Fibroblast of skin of right quadriceps (primary cell): ENCODE measurements around the gene LTBP2.

ENCODE experiments used
- DNase-seq: peaks from one replicate; pipeline ENCODE4 v3.0.0-alpha.2; 2013

The LTBP2 gene

GRCh38 chr14:74610866-74611649, 979 bp downstream of the LTBP2 start:
- no peak for DNase-seq

DNA sequence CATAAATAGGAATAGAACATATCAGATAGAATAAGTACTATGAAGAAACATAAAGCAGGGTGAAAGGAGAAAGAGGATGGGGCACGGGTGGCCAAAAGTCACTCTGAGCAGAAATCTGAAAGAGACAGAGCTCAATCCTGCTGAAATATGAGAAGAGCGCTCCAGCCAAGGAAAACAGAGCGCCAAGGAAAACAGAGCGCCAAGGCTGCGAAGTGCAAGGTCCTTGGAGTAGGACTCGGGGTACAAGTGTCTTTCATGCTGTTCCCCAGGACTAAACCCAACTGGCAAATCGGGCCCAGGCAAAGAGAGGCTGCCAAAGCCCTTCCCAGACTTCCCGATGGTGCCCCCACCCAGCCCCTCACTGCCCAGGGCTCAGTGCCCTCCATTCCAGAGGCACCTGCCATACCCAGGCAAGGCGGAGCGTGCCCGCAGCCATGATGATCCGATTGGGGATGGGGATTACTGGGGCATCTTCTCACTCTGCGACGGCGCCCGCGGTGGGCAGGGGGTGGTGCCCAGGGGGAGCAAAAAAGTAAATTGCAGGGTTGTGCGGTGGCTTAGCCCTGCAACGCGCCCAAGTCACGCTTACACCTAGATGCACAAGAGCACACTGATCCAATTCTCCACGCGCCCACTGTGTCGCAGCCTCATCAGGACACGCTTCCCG, 1.7 kb downstream of the LTBP2 start:
- no peak for DNase-seq

DNA sequence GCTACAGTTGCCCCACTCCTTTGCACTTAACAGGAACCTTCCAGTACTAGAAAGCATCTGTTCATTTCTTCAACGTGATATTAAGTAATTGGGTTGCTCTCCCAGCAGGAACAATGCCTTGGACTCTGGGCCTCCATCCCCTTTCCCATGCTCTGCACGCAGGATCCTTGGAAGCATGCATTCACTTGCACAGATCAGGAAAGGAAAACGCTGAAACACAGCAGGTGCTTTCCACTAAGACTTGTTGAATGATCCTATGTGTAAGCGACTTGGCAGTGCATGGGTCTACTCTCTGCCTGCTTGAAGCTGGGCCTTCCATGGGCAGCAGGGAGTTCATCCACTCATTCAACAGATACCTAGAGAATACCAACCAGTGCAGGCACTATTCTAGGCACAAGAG, 2.3 kb downstream of the LTBP2 start:
- DNase-seq, result no peak

DNA sequence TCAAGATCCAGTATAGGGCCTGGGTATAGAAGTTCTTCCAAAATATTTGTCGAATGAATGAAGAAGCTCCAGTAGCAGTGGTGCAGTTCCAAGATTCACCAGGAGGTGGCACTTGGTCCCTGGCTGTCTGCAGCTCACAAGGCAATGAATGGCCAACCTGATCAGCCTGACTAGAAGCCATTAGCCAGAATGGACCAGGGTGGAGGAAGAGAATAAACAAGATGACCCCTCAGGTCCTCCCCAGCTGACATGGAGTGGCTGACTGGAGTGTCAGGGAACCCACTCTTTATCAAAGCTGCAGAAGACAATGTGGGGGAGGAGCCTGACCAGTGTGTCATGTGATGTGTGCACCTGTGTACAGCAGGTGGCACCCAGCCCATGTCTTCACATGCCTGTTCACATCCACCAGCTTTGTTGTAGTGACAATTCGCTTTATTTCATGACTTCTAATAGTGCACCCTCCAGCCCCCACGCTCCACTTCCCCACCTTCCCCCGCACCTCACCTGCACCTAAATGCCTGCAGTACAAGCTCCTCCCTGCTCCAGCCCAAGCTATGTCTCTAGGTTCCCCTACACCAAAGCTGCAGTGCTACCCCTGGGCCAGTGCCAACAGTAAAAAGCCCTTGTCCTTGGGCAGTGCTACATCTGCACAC, 3.0 kb downstream of the LTBP2 start:
- DNase-seq, result peak; percentile 83

DNA sequence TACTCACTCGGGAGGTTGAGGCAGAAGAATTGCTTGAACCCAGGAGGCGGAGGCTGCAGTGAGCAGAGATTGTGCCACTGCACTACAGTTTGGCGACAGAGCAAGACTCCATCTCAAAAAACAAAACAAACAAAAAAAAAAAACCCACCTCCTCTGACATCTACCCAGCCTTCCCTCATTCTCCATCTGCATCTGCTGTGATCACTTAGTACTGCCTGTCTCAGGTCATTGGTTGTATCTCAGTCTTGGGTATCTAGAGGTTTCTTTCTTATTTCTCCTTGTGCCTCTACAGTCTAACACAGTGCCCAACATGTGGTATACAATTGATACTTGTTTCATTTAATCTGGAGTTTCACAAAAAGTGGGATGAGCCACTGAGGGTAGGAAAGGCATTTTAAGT, 5.3 kb downstream of the LTBP2 start:
- DNase-seq, result no peak

DNA sequence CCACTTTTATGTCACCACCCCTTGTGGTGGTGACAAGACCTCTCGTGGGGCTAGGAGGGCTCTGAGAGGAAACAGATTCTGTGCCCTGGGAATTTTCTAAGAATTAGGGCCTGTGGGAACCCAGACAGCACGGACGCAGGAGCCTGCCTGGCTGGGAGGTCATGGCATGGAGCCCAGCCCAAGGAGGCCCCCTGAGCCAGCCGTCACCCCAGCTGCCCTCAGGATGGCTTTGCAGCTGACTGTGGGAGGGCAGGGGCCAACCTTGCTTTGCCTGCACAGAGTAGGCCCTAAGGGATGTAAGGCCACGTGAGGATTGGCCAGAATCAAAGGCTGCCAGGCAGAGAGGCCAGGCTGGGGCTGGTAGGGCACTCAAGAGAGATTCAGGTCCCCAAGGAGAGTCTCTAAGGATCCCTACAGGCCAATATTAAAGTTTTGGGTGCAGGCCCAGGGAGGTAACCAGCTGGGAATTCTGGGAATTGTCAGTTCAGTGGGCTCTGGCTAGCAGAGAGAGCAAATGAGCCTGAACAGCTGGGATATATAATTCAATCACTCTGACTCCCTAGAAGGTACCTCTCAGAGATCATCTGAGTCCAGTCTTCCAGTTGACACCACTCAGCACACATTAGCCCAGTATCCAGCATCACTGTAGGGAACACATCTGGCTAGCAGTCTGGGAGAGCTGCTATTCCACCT, 6.4 kb downstream of the LTBP2 start:
- no peak for DNase-seq

- DNase-seq, result no peak
Observed at GRCh38 chr14:74604911-74605310, 7.1 kb downstream of the LTBP2 start.

DNA sequence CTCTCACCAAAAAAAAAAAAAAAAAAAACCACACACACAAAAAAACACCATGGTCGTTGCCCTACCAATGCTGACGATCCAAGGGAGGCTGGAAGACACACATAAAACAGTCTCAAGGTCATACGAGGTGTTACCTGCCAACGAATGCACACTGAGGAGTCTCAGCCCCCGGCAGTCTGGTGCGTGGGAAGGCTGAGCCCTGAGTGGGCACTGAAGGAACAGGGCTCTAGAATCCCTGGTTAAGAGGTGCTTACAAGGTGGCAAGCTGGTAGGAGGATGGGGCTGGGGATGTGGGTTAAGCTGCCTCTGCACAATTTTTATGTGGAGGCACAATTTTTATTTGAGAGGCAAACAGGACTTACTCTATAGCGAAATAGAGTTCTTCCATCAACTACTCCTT, 7.9 kb downstream of the LTBP2 start:
- no peak for DNase-seq

DNA sequence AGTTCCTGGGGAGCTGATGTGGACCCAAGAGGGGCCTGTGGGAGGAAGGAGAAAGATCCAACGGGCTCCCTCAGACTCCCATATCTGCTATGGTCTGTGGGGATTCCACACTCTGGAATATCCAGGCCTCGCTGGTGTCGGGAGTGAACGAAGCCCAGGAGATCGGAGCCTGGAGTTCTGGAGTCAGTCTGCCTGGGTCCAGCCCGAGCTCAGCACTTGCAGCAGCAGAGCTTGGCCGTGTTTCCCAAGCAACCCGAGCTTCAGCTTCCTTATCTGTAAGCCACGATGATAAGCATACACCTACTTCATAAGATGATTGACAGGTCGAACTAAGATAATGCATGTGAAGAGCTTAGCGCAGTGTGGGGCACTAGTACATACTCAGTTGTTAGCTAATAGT, 10.1 kb downstream of the LTBP2 start:
- no peak for DNase-seq

- no peak for DNase-seq
Observed at GRCh38 chr14:74599946-74600345, 12.1 kb downstream of the LTBP2 start.

- DNase-seq, result no peak
Observed at GRCh38 chr14:74599321-74599761, 12.7 kb downstream of the LTBP2 start.

DNA sequence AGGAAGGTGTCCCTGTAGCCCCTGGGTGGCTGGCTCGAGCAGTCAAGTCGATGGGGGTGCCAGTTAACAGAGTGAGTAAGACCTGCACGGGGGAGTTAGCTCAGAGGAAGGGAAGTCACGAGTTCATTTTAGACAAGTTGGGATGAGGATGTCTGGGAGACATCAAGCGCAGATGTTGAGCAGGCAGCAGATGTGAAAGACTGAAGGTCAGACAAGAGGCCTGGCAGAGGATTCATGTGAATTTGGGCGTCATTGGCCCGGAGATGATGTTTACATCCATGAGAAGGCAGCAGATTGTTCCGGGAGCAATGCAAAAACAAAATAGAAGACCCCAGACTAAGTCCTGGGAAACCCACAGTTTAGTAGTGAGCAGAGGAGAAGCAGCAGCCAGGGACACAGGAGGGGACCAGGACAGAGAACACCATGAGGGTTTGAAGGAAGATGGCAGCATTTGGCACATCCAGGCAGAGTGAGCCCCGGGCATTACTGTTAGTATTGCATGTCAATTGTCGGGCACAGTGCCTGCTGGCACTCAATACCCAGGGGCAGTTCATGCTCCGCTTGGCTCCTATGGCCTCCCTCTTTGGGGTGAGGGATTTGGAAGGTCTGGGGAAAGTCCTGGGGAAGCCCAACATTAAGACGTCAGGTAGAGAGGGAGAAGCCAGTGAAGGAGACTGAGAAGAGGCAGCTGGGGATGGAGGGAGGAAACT, 15.1 kb downstream of the LTBP2 start:
- peak; percentile 68 for DNase-seq

GRCh38 chr14:74595006-74595735, 16.9 kb downstream of the LTBP2 start:
- DNase-seq, result peak; percentile 76

DNA sequence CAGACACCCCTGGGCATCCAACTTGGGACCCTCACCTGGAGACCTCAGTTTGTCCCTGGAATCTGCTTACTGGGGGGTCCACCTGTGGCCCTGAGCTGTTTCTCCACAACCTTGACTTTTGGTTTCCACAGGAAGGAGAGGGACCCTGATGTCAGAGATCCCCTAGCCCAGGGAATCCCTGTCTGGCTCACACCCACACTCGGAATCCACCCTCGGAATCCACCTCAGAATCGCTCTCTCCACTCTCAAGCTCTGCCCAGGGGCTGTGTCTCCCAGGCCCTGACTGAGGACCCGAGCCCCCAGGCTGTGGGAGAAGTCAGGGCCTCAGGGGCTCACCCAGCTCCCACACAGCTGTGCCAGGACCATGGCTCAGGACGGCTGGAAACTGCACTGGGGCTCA, 17.4 kb downstream of the LTBP2 start:
- DNase-seq, result no peak

DNA sequence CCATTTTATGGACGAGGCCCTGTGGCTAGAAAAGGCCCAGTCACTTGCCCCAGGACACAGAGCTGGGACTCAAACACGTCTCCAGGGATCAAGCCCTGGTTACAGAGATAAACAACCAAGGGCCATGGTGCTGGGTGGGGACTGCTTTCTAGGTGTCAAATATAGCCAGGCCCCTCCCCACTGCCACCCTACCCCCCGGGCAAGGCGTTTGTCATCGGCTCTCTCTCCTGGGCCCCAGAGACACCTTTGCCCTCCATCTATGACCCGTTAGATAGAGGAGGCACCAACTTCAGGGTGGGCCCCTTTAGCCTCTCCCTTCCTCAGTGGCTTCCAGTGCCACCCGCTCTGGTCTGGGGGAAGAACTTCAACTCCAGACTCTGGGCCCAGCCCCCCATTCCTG, 18.0 kb downstream of the LTBP2 start:
- DNase-seq, result no peak

GRCh38 chr14:74593241-74593953, 18.6 kb downstream of the LTBP2 start:
- DNase-seq, result no peak

DNA sequence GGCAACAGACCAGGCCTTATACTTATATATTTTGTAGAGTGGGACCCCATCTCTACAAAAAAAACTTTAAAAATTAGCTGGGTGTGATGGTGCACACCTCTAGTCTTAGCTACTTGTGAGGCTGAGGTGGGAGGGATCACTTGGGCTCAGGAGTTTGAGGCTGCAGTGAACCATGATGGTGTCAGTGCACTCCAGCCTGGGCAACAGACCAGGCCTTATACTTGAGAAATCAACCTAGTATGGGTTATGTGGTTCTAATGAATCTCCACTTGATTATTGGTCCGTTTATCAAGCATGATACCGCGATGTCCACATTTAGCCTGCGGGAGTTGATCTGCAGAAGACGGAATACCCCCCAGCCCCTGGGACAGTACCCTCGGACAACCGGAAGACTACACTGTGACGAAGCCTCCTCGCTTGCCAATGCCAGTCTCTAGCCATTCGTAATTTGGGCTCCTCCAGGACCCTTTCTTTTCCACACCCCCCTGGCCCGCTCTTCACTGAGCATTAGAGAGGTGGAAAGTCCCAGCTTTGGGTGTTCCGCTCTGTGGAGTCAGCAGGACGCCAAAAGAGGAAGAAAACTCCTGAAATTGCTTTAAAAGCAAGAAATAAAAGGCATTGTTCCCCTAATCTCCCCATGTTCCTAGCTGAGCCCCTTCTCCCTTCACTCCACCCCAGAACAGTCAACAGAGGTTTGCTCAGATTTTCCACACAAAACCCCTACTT, 19.4 kb downstream of the LTBP2 start:
- DNase-seq, result no peak

DNA sequence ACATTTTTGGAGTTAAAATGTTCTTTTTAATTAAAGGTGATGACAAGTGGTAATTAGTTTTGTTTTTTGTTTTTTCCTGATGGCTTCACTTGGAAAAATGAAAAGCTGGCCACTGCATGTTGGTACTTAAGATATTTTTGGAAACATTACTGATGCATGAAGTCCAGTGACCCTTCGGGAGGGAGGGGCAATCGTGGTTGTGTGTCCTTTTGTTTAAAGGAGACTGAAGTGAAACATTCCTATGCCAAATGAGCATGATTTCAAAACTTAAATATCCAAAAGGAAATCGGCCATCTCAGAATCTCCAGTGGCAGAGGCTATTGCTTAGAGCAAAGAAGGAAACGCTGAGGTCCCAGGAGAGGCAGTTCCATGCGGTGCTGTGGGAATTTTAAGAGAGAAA, 20.1 kb downstream of the LTBP2 start:
- DNase-seq, result no peak

DNA sequence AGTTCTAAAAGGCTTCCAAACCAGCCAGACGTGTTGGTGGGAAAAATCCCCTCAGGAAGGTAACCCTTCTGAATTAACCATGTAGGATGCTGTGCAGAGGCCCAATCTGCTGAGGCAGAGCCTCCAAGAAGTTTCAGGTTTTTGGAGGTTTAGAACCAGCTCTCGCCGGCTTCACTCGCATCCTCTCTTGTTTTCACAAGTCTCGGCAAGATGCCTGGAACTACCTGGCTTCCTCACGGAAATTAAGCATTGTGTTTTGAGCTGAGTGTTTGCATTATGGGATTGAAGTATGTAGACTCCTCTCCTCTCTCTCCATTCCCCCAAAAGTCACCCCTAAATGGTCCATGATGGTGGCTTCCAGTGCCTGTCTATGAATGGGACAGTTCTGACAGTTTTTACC, 20.6 kb downstream of the LTBP2 start:
- no peak for DNase-seq

- no peak for DNase-seq
Observed at GRCh38 chr14:74589291-74589879, 22.7 kb downstream of the LTBP2 start.
